ENCODE data around the gene MTHFD1L.

DNA sequence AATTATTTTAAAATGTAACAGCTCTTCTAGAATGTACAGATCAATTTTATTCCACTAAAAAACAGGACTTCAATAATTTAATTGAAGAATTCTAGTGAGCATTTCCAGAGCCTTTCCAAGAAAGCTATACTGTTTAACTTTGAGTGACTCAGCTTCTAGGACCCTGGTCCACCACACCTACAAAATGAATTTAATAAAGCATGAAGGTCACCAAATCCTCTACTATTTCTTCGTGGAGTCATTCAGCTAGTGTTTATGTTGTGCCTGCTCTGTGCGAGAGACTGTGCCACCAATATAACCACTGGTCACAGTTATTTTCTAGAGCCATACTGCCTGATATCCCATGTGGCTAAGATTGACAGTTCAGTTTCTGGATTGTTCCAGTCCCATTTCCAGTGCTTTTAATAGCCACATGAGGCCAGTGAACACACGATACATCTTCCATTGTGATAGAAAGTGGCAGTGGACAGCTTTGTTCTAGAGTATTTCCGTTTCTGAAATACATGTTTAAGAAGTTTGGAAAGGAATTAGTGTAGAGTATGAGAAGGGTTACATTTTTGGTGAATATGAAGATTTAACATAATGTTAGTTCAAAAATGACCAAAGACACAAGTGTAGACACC, 160.7 kb downstream of the MTHFD1L start:
- TF ChIP-seq POLR2A (IDR thresholded peaks at IDR 0.05) (no peak), CTCF (IDR thresholded peaks at IDR 0.05) (no peak)
